ENCODE results near the gene CIB4.

The CIB4 gene

GRCh38 chr2:26630235-26630634 lies 10.9 kb downstream of the CIB4 start:
- TF ChIP-seq CTCF (IDR thresholded peaks at IDR 0.05; ENCODE audit: borderline replicate concordance, insufficient read depth, low read depth, low read length): no peak
- H3K4me3 ChIP-seq (ENCODE audit: low read depth, low read length): no peak overlapping the region

GRCh38 chr2:26629751-26630150 lies 11.4 kb downstream of the CIB4 start:
- H3K4me3 ChIP-seq (ENCODE audit: low read depth, low read length): no peak overlapping the region
- no peak for TF ChIP-seq CTCF (IDR thresholded peaks at IDR 0.05; ENCODE audit: borderline replicate concordance, insufficient read depth, low read depth, low read length)

GRCh38 chr2:26629346-26629630 lies 11.9 kb downstream of the CIB4 start:
- TF ChIP-seq CTCF (IDR thresholded peaks at IDR 0.05; ENCODE audit: borderline replicate concordance, insufficient read depth, low read depth, low read length): no peak

GRCh38 chr2:26628561-26629345 lies 12.4 kb downstream of the CIB4 start:
- no peak for TF ChIP-seq CTCF (IDR thresholded peaks at IDR 0.05; ENCODE audit: borderline replicate concordance, insufficient read depth, low read depth, low read length)
- H3K4me3 ChIP-seq (ENCODE audit: low read depth, low read length): no peak overlapping the region

More at GRCh38 chr2:26629346-26629630, 11.9 kb downstream of the CIB4 start:
- H3K4me3 ChIP-seq (ENCODE audit: low read depth, low read length): no peak overlapping the region

- no peak overlapping the region for H3K4me3 ChIP-seq (ENCODE audit: low read depth, low read length)
- no peak for TF ChIP-seq CTCF (IDR thresholded peaks at IDR 0.05; ENCODE audit: borderline replicate concordance, insufficient read depth, low read depth, low read length)
These were observed 13.6 kb downstream of the CIB4 start for GRCh38 chr2:26627350-26628105.

- no peak overlapping the region for H3K4me3 ChIP-seq (ENCODE audit: low read depth, low read length)
- no peak for TF ChIP-seq CTCF (IDR thresholded peaks at IDR 0.05; ENCODE audit: borderline replicate concordance, insufficient read depth, low read depth, low read length)
These were observed 14.6 kb downstream of the CIB4 start for GRCh38 chr2:26626606-26627005.

Data from GM12875 (cell line).